Measurements from ENCODE around the gene LIN7C. TPM values are rescaled to one million over a fixed set of nuclear protein-coding genes. Genes with fewer than 3 reads are reported as not detected.

Gene LIN7C
- polyA plus RNA-seq, 1 donor (not counting 4 experiments of a cell fraction or from before 2014, with no cell fraction given) = 23.0 TPM

GRCh38 chr11:27532652-27533325 is 26.2 kb upstream of the LIN7C start:
- no peak overlapping the region for H3K4me2 ChIP-seq (ENCODE audit: control insufficient read depth, extremely low read depth, insufficient read depth, low read depth, low read length)
- no peaks in the 10 kb centered on the region for H3K4me1 ChIP-seq (ENCODE audit: control insufficient read depth, extremely low read depth, insufficient read depth, low read length)
- no peaks in the 10 kb centered on the region for H4K20me1 ChIP-seq (ENCODE audit: control insufficient read depth, extremely low read depth, insufficient read depth, low read length)
- H3K4me3 ChIP-seq (ENCODE audit: control insufficient read depth in 2 of 3, extremely low read depth in 1 of 3, insufficient read depth in 2 of 3, low read depth in 1 of 3, low read length in 3 of 3) = no peak overlapping the region
- H3K9me3 ChIP-seq (ENCODE audit: control insufficient read depth, low read depth, low read length) = no peaks in the 10 kb centered on the region
- FAIRE-seq (no peak), DNase-seq (ENCODE audit: low read depth, low spot score) (no peak)
- H3K27ac ChIP-seq (ENCODE audit: control insufficient read depth, insufficient read depth, low read length) = no peak overlapping the region
- no peak overlapping the region for H2AFZ ChIP-seq (ENCODE audit: control insufficient read depth, low read length)
- dilution Hi-C loops (cut with MboI; ENCODE audit: extremely low pct_ligation_motif_present, low sequenced_read_pairs) = no loop called here
- H3K36me3 ChIP-seq (ENCODE audit: control insufficient read depth in 2 of 2, extremely low read depth in 1 of 2, insufficient read depth in 2 of 2, low read length in 2 of 2) = no peaks in the 10 kb centered on the region
- no peaks in the 10 kb centered on the region for H3K79me2 ChIP-seq (ENCODE audit: control insufficient read depth, insufficient read depth, low read length)
- no peak overlapping the region for H3K9ac ChIP-seq (ENCODE audit: control insufficient read depth, extremely low read depth, insufficient read depth, low read length)
- no peaks in the 10 kb centered on the region for H3K27me3 ChIP-seq (ENCODE audit: control insufficient read depth, extremely low read depth, insufficient read depth, low read length)
- no peaks in the 10 kb centered on the region for H3K9me1 ChIP-seq (ENCODE audit: control insufficient read depth, extremely low read depth, insufficient read depth, low read length)
- TF ChIP-seq EZH2 (IDR thresholded peaks at IDR 0.05; ENCODE audit: low read length) (no peak), CTCF (optimal IDR thresholded peaks at IDR 0.05 in 1 of 3, IDR thresholded peaks at IDR 0.05 in 1 of 3, conservative IDR thresholded peaks at IDR 0.05 in 1 of 3; ENCODE audit: extremely low read depth in 1 of 3, insufficient read depth in 2 of 3, low read length in 3 of 3) (no peak)

GRCh38 chr11:27528712-27529111 is 22.1 kb upstream of the LIN7C start:
- Histone ChIP-seq H3K4me1 (ENCODE audit: control insufficient read depth, extremely low read depth, insufficient read depth, low read length) (no peaks in the 10 kb centered on the region), H3K79me2 (ENCODE audit: control insufficient read depth, insufficient read depth, low read length) (no peaks in the 10 kb centered on the region), H3K4me2 (ENCODE audit: control insufficient read depth, extremely low read depth, insufficient read depth, low read depth, low read length) (no peak overlapping the region), H3K36me3 (ENCODE audit: control insufficient read depth in 2 of 2, extremely low read depth in 1 of 2, insufficient read depth in 2 of 2, low read length in 2 of 2) (no peaks in the 10 kb centered on the region), H3K27me3 (ENCODE audit: control insufficient read depth, extremely low read depth, insufficient read depth, low read length) (no peaks in the 10 kb centered on the region), H4K20me1 (ENCODE audit: control insufficient read depth, extremely low read depth, insufficient read depth, low read length) (no peaks in the 10 kb centered on the region), H2AFZ (ENCODE audit: control insufficient read depth, low read length) (no peak overlapping the region), H3K9me3 (ENCODE audit: control insufficient read depth, low read depth, low read length) (no peaks in the 10 kb centered on the region), H3K9ac (ENCODE audit: control insufficient read depth, extremely low read depth, insufficient read depth, low read length) (no peak overlapping the region), H3K9me1 (ENCODE audit: control insufficient read depth, extremely low read depth, insufficient read depth, low read length) (no peaks in the 10 kb centered on the region), H3K27ac (ENCODE audit: control insufficient read depth, insufficient read depth, low read length) (no peak overlapping the region), H3K4me3 (ENCODE audit: control insufficient read depth in 2 of 3, extremely low read depth in 1 of 3, insufficient read depth in 2 of 3, low read depth in 1 of 3, low read length in 3 of 3) (no peak overlapping the region)
- no peak for DNase-seq (ENCODE audit: low read depth, low spot score)
- no peak for FAIRE-seq
- dilution Hi-C loops (cut with MboI; ENCODE audit: extremely low pct_ligation_motif_present, low sequenced_read_pairs) = no loop called here
- TF ChIP-seq EZH2 (IDR thresholded peaks at IDR 0.05; ENCODE audit: low read length) = no peak

GRCh38 chr11:27526535-27526934 is 20.0 kb upstream of the LIN7C start:
- Histone ChIP-seq H3K4me1 (ENCODE audit: control insufficient read depth, extremely low read depth, insufficient read depth, low read length) (no peaks in the 10 kb centered on the region), H3K27ac (ENCODE audit: control insufficient read depth, insufficient read depth, low read length) (no peak overlapping the region), H3K27me3 (ENCODE audit: control insufficient read depth, extremely low read depth, insufficient read depth, low read length) (no peaks in the 10 kb centered on the region), H3K9me1 (ENCODE audit: control insufficient read depth, extremely low read depth, insufficient read depth, low read length) (no peaks in the 10 kb centered on the region), H3K36me3 (ENCODE audit: control insufficient read depth in 2 of 2, extremely low read depth in 1 of 2, insufficient read depth in 2 of 2, low read length in 2 of 2) (no peaks in the 10 kb centered on the region), H2AFZ (ENCODE audit: control insufficient read depth, low read length) (no peak overlapping the region), H3K4me2 (ENCODE audit: control insufficient read depth, extremely low read depth, insufficient read depth, low read depth, low read length) (no peak overlapping the region), H3K9me3 (ENCODE audit: control insufficient read depth, low read depth, low read length) (no peaks in the 10 kb centered on the region), H3K4me3 (ENCODE audit: control insufficient read depth in 2 of 3, extremely low read depth in 1 of 3, insufficient read depth in 2 of 3, low read depth in 1 of 3, low read length in 3 of 3) (no peak overlapping the region), H4K20me1 (ENCODE audit: control insufficient read depth, extremely low read depth, insufficient read depth, low read length) (no peaks in the 10 kb centered on the region), H3K9ac (ENCODE audit: control insufficient read depth, extremely low read depth, insufficient read depth, low read length) (no peak overlapping the region), H3K79me2 (ENCODE audit: control insufficient read depth, insufficient read depth, low read length) (no peaks in the 10 kb centered on the region)
- TF ChIP-seq EZH2 (IDR thresholded peaks at IDR 0.05; ENCODE audit: low read length) (no peak), CTCF (optimal IDR thresholded peaks at IDR 0.05 in 1 of 3, IDR thresholded peaks at IDR 0.05 in 1 of 3, conservative IDR thresholded peaks at IDR 0.05 in 1 of 3; ENCODE audit: extremely low read depth in 1 of 3, insufficient read depth in 2 of 3, low read length in 3 of 3) (no peak)
- FAIRE-seq = no peak
- no peak for DNase-seq (ENCODE audit: low read depth, low spot score)
- dilution Hi-C loops (cut with MboI; ENCODE audit: extremely low pct_ligation_motif_present, low sequenced_read_pairs) = no loop called here

All from keratinocyte (primary cell).